K562 (cell line): ENCODE results near the gene PAX5. TPM values are rescaled to one million over a fixed set of nuclear protein-coding genes. Genes with fewer than 3 reads are reported as not detected.

Experiments
- ATAC-seq: fragments of 200-7000 bp; cut with Tn5 transposase; 3 replicates; pipeline ENCODE4 v1.9.1; 2020; ENCODE audit warnings: moderate library complexity
- BruUV-seq: library from RNA; stranded (reverse); fragments of 400-500 nt; replicated peaks from 2 replicates; lab custom pipeline; 2021; lab: Mats Ljungman, UMichigan
- CTCF ChIA-PET: fragments of 300-600 bp; formaldehyde crosslinking; extraction: SDS; loops from one replicate; lab custom pipeline; 2021; ENCODE audit warnings: low intra/inter-chr PET ratio; lab: Yijun Ruan, JAX
- POLR2A ChIA-PET: fragments of 300-600, 350-650 bp; sonication (Branson Sonifier 250); formaldehyde crosslinking; extraction: SDS; loops from one replicate; lab custom pipeline; 2021; ENCODE audit warnings: antibody characterized with exemption, inconsistent platforms; lab: Yijun Ruan, JAX
- DNase-seq, 4 experiments: peaks; one replicate each; pipeline versions ENCODE4 v3.0.0 to v3.0.0-alpha.2; 2011 to 2018; ENCODE audit warnings: low spot score in 3 of 4, mixed read lengths in 3 of 4; ENCODE audit errors: extremely low read depth in 1 of 4
- FAIRE-seq: peaks from 2 replicates; lab custom pipeline; 2011; peaks lifted over from hg19 to GRCh38; lab: Jason Lieb, UNC
- H2AFZ ChIP-seq: 2 replicates; pipeline ENCODE4 v1.6.0; 2011; ENCODE audit warnings: low read depth, low read length, control low read depth, inconsistent platforms
- H3K27ac ChIP-seq: fragments of 200-600 bp; 3 replicates; pipeline ENCODE4 v1.8.0; 2011; ENCODE audit warnings: low read depth, mild to moderate bottlenecking, control low read depth, inconsistent platforms, low read length, moderate library complexity, mixed read lengths; ENCODE audit errors: extremely low read depth
- H3K27me3 ChIP-seq, 2 experiments: fragments of 300-600 bp in 1 of 2; 2 replicates in 1 of 2; 3 replicates in 1 of 2; pipeline versions ENCODE4 v1.6.0 to v1.8.0; 2011; ENCODE audit warnings: inconsistent platforms in 2 of 2, low read length in 2 of 2, mild to moderate bottlenecking in 1 of 2, mixed read lengths in 1 of 2, moderate library complexity in 1 of 2; ENCODE audit not compliant: control insufficient read depth in 2 of 2, insufficient read depth in 2 of 2
- H3K36me3 ChIP-seq: fragments of 300-600 bp; 3 replicates; pipeline ENCODE4 v1.8.0; 2011; ENCODE audit warnings: mild to moderate bottlenecking, low read length, inconsistent platforms; ENCODE audit not compliant: control insufficient read depth, insufficient read depth
- H3K4me1 ChIP-seq, 2 experiments: fragments of 200-600 bp in 1 of 2; replicated peaks in 1 of 2; 2 replicates in 1 of 2; 3 replicates in 1 of 2; pipeline versions ENCODE4 v1.5.1 to v1.8.0; 2011; ENCODE audit warnings: inconsistent platforms in 2 of 2, low read length in 2 of 2, mild to moderate bottlenecking in 1 of 2, mixed read lengths in 1 of 2, moderate library complexity in 1 of 2; ENCODE audit not compliant: control insufficient read depth in 2 of 2, insufficient read depth in 2 of 2
- H3K4me2 ChIP-seq: 2 replicates; pipeline ENCODE4 v1.6.1; 2011; ENCODE audit warnings: low read length, control low read depth, inconsistent platforms, mixed read lengths; ENCODE audit not compliant: insufficient read depth
- H3K4me3 ChIP-seq: fragments of 200-600 bp; sonication (generic), shearing (Covaris generic); 2 replicates; pipeline ENCODE4 v1.5.1; 2016; ENCODE audit warnings: control low read depth, inconsistent platforms
- H3K79me2 ChIP-seq: fragments of 200-600 bp; 3 replicates; pipeline ENCODE4 v1.8.0; 2011; ENCODE audit warnings: low read length, inconsistent platforms; ENCODE audit not compliant: control insufficient read depth, insufficient read depth
- H3K9ac ChIP-seq, 2 experiments: 2 replicates each; pipeline versions ENCODE4 v1.6.0 to v1.6.1; 2011; ENCODE audit warnings: low read depth in 2 of 2, low read length in 2 of 2, control low read depth in 1 of 2, inconsistent platforms in 1 of 2, mild to moderate bottlenecking in 1 of 2, mixed read lengths in 1 of 2; ENCODE audit not compliant: insufficient read depth in 1 of 2
- H3K9me1 ChIP-seq: one replicate; pipeline ENCODE4 v1.6.0; 2011; ENCODE audit warnings: inconsistent platforms, mild to moderate bottlenecking, low read length, moderate library complexity; ENCODE audit not compliant: control insufficient read depth, insufficient read depth
- H3K9me3 ChIP-seq: replicated peaks from 2 replicates; pipeline ENCODE4 v1.5.1; 2011; ENCODE audit warnings: low read depth, low read length, inconsistent platforms; ENCODE audit not compliant: control insufficient read depth, insufficient read depth
- H4K20me1 ChIP-seq: replicated peaks from 2 replicates; pipeline ENCODE4 v1.6.1; 2011; ENCODE audit warnings: low read length, inconsistent platforms, mixed read lengths; ENCODE audit not compliant: control insufficient read depth, insufficient read depth
- CBX8 ChIP-seq: fragments of 200-600 bp; sonication (generic); IDR thresholded peaks from 2 replicates; pipeline ENCODE4 v1.6.1; 2012; ENCODE audit warnings: borderline replicate concordance, mixed run types, low read depth, mild to moderate bottlenecking, moderate library complexity, mixed read lengths, low read length, control low read depth, inconsistent platforms; ENCODE audit not compliant: poor library complexity, severe bottlenecking; ENCODE audit errors: extremely low read depth
- GATA2 ChIP-seq: sonication (generic); formaldehyde crosslinking; IDR thresholded peaks from 2 replicates; pipeline ENCODE4 v1.4.0; 2020; ENCODE audit warnings: mild to moderate bottlenecking, missing genetic modification reagents
- MEF2D ChIP-seq: conservative IDR thresholded peaks from 2 replicates; pipeline ENCODE4 v1.6.1; 2016; ENCODE audit warnings: low read depth, missing genetic modification characterization, missing compliant biosample characterization
- MIER1 ChIP-seq: fragments of 450-650 bp; IDR thresholded peaks from 2 replicates; pipeline ENCODE4 v1.6.1; 2016; ENCODE audit warnings: antibody characterized with exemption, mild to moderate bottlenecking, low read depth
- POLR3G ChIP-seq: IDR thresholded peaks from 2 replicates; pipeline ENCODE4 v1.6.1; 2011; ENCODE audit not compliant: insufficient read length, insufficient replicate concordance; ENCODE audit errors: extremely low read depth
- TARDBP ChIP-seq: fragments of 450-650 bp; IDR thresholded peaks from 2 replicates; pipeline ENCODE4 v1.6.1; 2016
- U2AF1 ChIP-seq: fragments of 200-400 bp; formaldehyde crosslinking; optimal IDR thresholded peaks from 2 replicates; pipeline ENCODE3; 2017; ENCODE audit warnings: mild to moderate bottlenecking, low read depth, low read length, moderate library complexity
- ZNF121 ChIP-seq: sonication (generic); formaldehyde crosslinking; conservative IDR thresholded peaks from 2 replicates; pipeline ENCODE4 v1.8.0; 2022; ENCODE audit warnings: missing genetic modification reagents
- ZNF280A ChIP-seq: fragments of 450-650 bp; IDR thresholded peaks from 2 replicates; pipeline ENCODE4 v1.6.1; 2018; ENCODE audit warnings: mild to moderate bottlenecking, low read depth; ENCODE audit not compliant: partially characterized antibody
- WGBS: fragments of 100-300 bp; shearing (Covaris generic); methylation state at CpG from one replicate; pipeline ENCODE4 v1.1.6; 2016; ENCODE audit warnings: low coverage, mixed read lengths; ENCODE audit not compliant: insufficient coverage; ENCODE audit errors: missing lambda C conversion rate; 5-methylcytosine and 5-hydroxymethylcytosine counted together
- in situ Hi-C: fragments of 300-500 bp; cut with MboI; formaldehyde crosslinking; loops from 4 replicates; pipeline ENCODE4 v1.15.0; 2018; ENCODE audit warnings: inconsistent platforms, mixed read lengths
- intact Hi-C: fragments of 100-400 bp; cut with micrococcal nuclease; formaldehyde crosslinking; loops from 2 replicates; pipeline ENCODE4 v1.14.2; 2022
- polyA plus RNA-seq, 8 experiments: library from polyadenylated mRNA; depleted of rRNA in 4 of 8; stranded (reverse) in 5 of 8; unstranded in 3 of 8; fragments of >200 nt; fragmentation: Nextera tagmentation in 2 of 8; fragmentation: Illumina TruSeq in 1 of 8; extraction: Ambion mirVana in 2 of 8; extraction: Trizol in 1 of 8; gene quantifications; 2 replicates each; pipeline versions ENCODE4 v1.2.1 to v1.2.3, GENCODE V29; 2011 to 2014; ENCODE audit warnings: inconsistent platforms in 1 of 8, missing spikeins in 1 of 8
- total RNA-seq, 7 experiments: library from RNA; depleted of rRNA in 6 of 7; stranded (reverse); fragments of >200 nt in 6 of 7; fragmentation: Illumina TruSeq in 2 of 7; extraction: Trizol in 2 of 7; gene quantifications; 2 replicates each; pipeline versions ENCODE4 v1.2.1 to v1.2.3, GENCODE V29; 2011 to 2021; ENCODE audit warnings: low replicate concordance in 1 of 7

Gene PAX5
- total and polyA plus RNA-seq, 9 of the 15 experiments (the other 6 are each of a cell fraction or from before 2014, with no cell fraction given), result 0.03 to 0.09 TPM; not detected in 7

- H3K4me3 ChIP-seq, result no peak overlapping the region
- H3K9ac ChIP-seq, result no peak overlapping the region
- H3K27me3 ChIP-seq, result peaks cover 6 to 27% of the 10 kb centered on the region in 2 experiments; a peak in 3 of 5 replicates
- in situ Hi-C loops, result loop anchor here (5.0 kb wide), 1 partner anchor 115 kb away; no protein-coding TSS in a partner anchor
- CTCF ChIA-PET, result no interaction called here
- ATAC-seq (no peak), FAIRE-seq (no peak)
- H3K27ac ChIP-seq, result no peak overlapping the region
- no peak overlapping the region for H2AFZ ChIP-seq
- TF ChIP-seq POLR3G, result no peak
- TF ChIP-seq CBX8, result no peak
- TF ChIP-seq ZNF121 (CRISPR knock-in tag), result no peak
- TF ChIP-seq ZNF280A, result no peak
- no peak for TF ChIP-seq TARDBP
- no peak for TF ChIP-seq GATA2 (CRISPR knock-in tag)
- TF ChIP-seq U2AF1, result no peak
- no peak for TF ChIP-seq MEF2D (tag)
- no peak for TF ChIP-seq MIER1
- TF ChIP-seq, all 486 proteins: peak for 0
- Histone ChIP-seq H4K20me1 (no peaks in the 10 kb centered on the region), H3K9me1 (no peaks in the 10 kb centered on the region), H3K4me1 (peaks cover 0 to 4% of the 10 kb centered on the region in 2 experiments; a peak in 1 of 5 replicates), H3K36me3 (no peaks in the 10 kb centered on the region), H3K4me2 (no peak overlapping the region), H3K9me3 (peaks cover 2% of the 10 kb centered on the region; the same call in 1 of the 2 replicates), H3K79me2 (no peaks in the 10 kb centered on the region)
- intact Hi-C loops, result no loop called here
- no TSS peak for BruUV-seq
- POLR2A ChIA-PET, result interaction anchor here (0.6 kb wide), 1 partner anchor 194 kb away, joined by 3 read pairs; no protein-coding TSS in a partner anchor
- 0% methylated on average over 8 of the region's 10 CpGs for WGBS
- DNase-seq, result no peak
These were observed 46.7 kb downstream of the PAX5 start for GRCh38 chr9:36987409-36987808.
